GM12878 (cell line): ENCODE results near the gene ANKS1A. TPM values are rescaled to one million over a fixed set of nuclear protein-coding genes. Genes with fewer than 3 reads are reported as not detected.

Experiments
- ATAC-seq: fragments of 200-7000 bp; cut with Tn5 transposase; 3 replicates; pipeline ENCODE4 v1.9.1; 2020; ENCODE audit warnings: mild to moderate bottlenecking, moderate library complexity
- BruUV-seq: library from RNA; stranded (reverse); fragments of 400-500 nt; replicated peaks from 2 replicates; lab custom pipeline; 2021; lab: Mats Ljungman, UMichigan
- CTCF ChIA-PET: fragments of 300-600 bp; sonication (Branson Sonifier 250); formaldehyde crosslinking; extraction: SDS; loops from one replicate; lab custom pipeline; 2021; ENCODE audit warnings: inconsistent platforms; lab: Yijun Ruan, JAX
- POLR2A ChIA-PET: fragments of 350-600 bp; formaldehyde crosslinking; extraction: SDS; loops from one replicate; lab custom pipeline; 2021; ENCODE audit warnings: inconsistent platforms; lab: Charles Lee
- RAD21 ChIA-PET: fragments of 300-600 bp; sonication (Branson Sonifier 250); formaldehyde crosslinking; loops from one replicate; lab custom pipeline; 2023; ENCODE audit warnings: antibody characterized with exemption; ENCODE audit not compliant: unreplicated experiment; lab: Charles Lee
- SMC1A ChIA-PET: fragments of 300-600 bp; sonication (Branson Sonifier 250); formaldehyde crosslinking; loops from one replicate; lab custom pipeline; 2023; ENCODE audit not compliant: unreplicated experiment, uncharacterized antibody; lab: Charles Lee
- DNase-seq: peaks from one replicate; pipeline ENCODE4 v3.0.0-alpha.2; 2011; ENCODE audit warnings: low read depth, low spot score
- FAIRE-seq: peaks from 3 replicates; lab custom pipeline; 2011; peaks lifted over from hg19 to GRCh38; lab: Jason Lieb, UNC
- H2AFZ ChIP-seq: 2 replicates; pipeline ENCODE4 v1.6.0; 2011; ENCODE audit warnings: low read depth, low read length, control low read depth; ENCODE audit not compliant: control insufficient read depth
- H3K27ac ChIP-seq: 2 replicates; pipeline ENCODE4 v1.5.1; 2011; ENCODE audit warnings: control low read depth; ENCODE audit not compliant: control insufficient read depth, insufficient read depth
- H3K27me3 ChIP-seq, 2 experiments: replicated peaks in 1 of 2; 2 replicates each; pipeline versions ENCODE4 v1.6.0 to v1.6.1; 2011; ENCODE audit warnings: low read length in 1 of 2; ENCODE audit not compliant: control insufficient read depth in 2 of 2, insufficient read depth in 2 of 2
- H3K36me3 ChIP-seq, 2 experiments: 2 replicates each; pipeline ENCODE4 v1.5.1; 2011; ENCODE audit warnings: low read length in 1 of 2; ENCODE audit not compliant: control insufficient read depth in 2 of 2, insufficient read depth in 2 of 2
- H3K4me1 ChIP-seq: 2 replicates; pipeline ENCODE4 v1.6.1; 2011; ENCODE audit warnings: mild to moderate bottlenecking, low read length, moderate library complexity, mixed read lengths; ENCODE audit not compliant: control insufficient read depth, insufficient read depth
- H3K4me2 ChIP-seq: 2 replicates; pipeline ENCODE4 v1.6.0; 2011; ENCODE audit warnings: control low read depth; ENCODE audit not compliant: control insufficient read depth, insufficient read depth
- H3K4me3 ChIP-seq: fragments of 200-600 bp; sonication (generic); 2 replicates; pipeline ENCODE4 v1.5.1; 2016
- H3K79me2 ChIP-seq: 2 replicates; pipeline ENCODE4 v1.6.0; 2011; ENCODE audit warnings: low read length; ENCODE audit not compliant: control insufficient read depth, insufficient read depth
- H3K9ac ChIP-seq: 2 replicates; pipeline ENCODE4 v1.8.0; 2011; ENCODE audit warnings: low read length, control low read depth, mixed read lengths; ENCODE audit not compliant: control insufficient read depth, insufficient read depth
- H3K9me3 ChIP-seq: replicated peaks from 3 replicates; pipeline ENCODE4 v1.5.1; 2011; ENCODE audit warnings: mild to moderate bottlenecking, low read length; ENCODE audit not compliant: control insufficient read depth, insufficient read depth
- H4K20me1 ChIP-seq: 2 replicates; pipeline ENCODE4 v1.6.0; 2011; ENCODE audit not compliant: control insufficient read depth, insufficient read depth
- BCL11A ChIP-seq: IDR thresholded peaks from 2 replicates; pipeline ENCODE4 v1.6.1; 2011; ENCODE audit warnings: low read depth, low read length
- BRCA1 ChIP-seq: IDR thresholded peaks from 2 replicates; pipeline ENCODE4 v1.6.1; 2011; ENCODE audit warnings: low read depth, low read length, improper control_type of control experiment
- RAD21 ChIP-seq: IDR thresholded peaks from 2 replicates; pipeline ENCODE4 v1.6.1; 2011; ENCODE audit warnings: mild to moderate bottlenecking, low read depth, low read length, moderate library complexity; ENCODE audit not compliant: insufficient read depth
- SP1 ChIP-seq: IDR thresholded peaks from one replicate; pipeline ENCODE4 v1.6.1; 2011; ENCODE audit warnings: low read depth, low read length
- SUPT20H ChIP-seq: IDR thresholded peaks from 2 replicates; pipeline ENCODE4 v1.6.1; 2011; ENCODE audit warnings: low read depth, mild to moderate bottlenecking, low read length, moderate library complexity, borderline replicate concordance; ENCODE audit not compliant: control insufficient read depth
- YY1 ChIP-seq: IDR thresholded peaks from 2 replicates; pipeline ENCODE4 v1.6.1; 2011; ENCODE audit warnings: low read depth, mild to moderate bottlenecking, low read length
- ZBED1 ChIP-seq: IDR thresholded peaks from 2 replicates; pipeline ENCODE4 v1.6.1; 2016; ENCODE audit warnings: borderline replicate concordance
- WGBS: methylation state at CpG from one replicate; pipeline ENCODE4 v1.1.6; 2016; ENCODE audit warnings: low lambda C conversion rate; ENCODE audit not compliant: insufficient replicate concordance, insufficient coverage; ENCODE audit errors: missing lambda C conversion rate; 5-methylcytosine and 5-hydroxymethylcytosine counted together
- in situ Hi-C: fragments of 300-500 bp; cut with MboI; formaldehyde crosslinking; loops from 9 replicates; pipeline ENCODE4 v1.14.3; 2018; ENCODE audit warnings: mixed read lengths
- intact Hi-C: fragments of 100-400 bp; cut with micrococcal nuclease; formaldehyde crosslinking; loops from one replicate; pipeline ENCODE4 v1.14.2; 2022; ENCODE audit not compliant: unreplicated experiment
- polyA plus RNA-seq, 11 experiments: library from polyadenylated mRNA; depleted of rRNA in 4 of 11; unstranded in 6 of 11; stranded (reverse) in 5 of 11; fragments of >200 nt; fragmentation: Nextera tagmentation in 4 of 11; fragmentation: Illumina TruSeq in 1 of 11; extraction: Ambion mirVana in 4 of 11; extraction: Trizol in 1 of 11; gene quantifications; 1 replicate in 1 of 11; 2 replicates in 10 of 11; pipeline versions ENCODE4 v1.2.1 to v1.2.3, GENCODE V29; 2011 to 2016; ENCODE audit warnings: inconsistent platforms in 2 of 11, missing spikeins in 2 of 11, low read depth in 1 of 11
- total RNA-seq, 4 experiments: library from RNA; depleted of rRNA in 3 of 4; stranded (reverse); fragments of >200 nt in 3 of 4; fragmentation: Illumina TruSeq in 1 of 4; extraction: Trizol in 1 of 4; gene quantifications; 2 replicates each; pipeline versions ENCODE4 v1.2.1 to v1.2.3, GENCODE V29; 2013 to 2021

The ANKS1A gene
- total and polyA plus RNA-seq, 10 of the 15 experiments (the other 5 are each of a cell fraction or from before 2014, with no cell fraction given): 0.60 to 7.0 (median 3.0) TPM

GRCh38 chr6:35088281-35089215 is 199.5 kb downstream of the ANKS1A start:
- SMC1A ChIA-PET: no interaction called here
- Histone ChIP-seq H3K9me3 (no peaks in the 10 kb centered on the region), H3K4me1 (no peaks in the 10 kb centered on the region), H3K4me2 (no peak overlapping the region), H3K79me2 (no peaks in the 10 kb centered on the region), H3K27me3 (no peaks in the 10 kb centered on the region), H3K4me3 (no peak overlapping the region), H3K36me3 (no peaks in the 10 kb centered on the region; a peak in 1 of 4 replicates), H4K20me1 (no peaks in the 10 kb centered on the region), H3K27ac (no peak overlapping the region), H3K9ac (no peak overlapping the region), H2AFZ (no peak overlapping the region)
- CTCF ChIA-PET: no interaction called here
- POLR2A ChIA-PET: no interaction called here
- ATAC-seq (no peak), FAIRE-seq (no peak), DNase-seq (no peak)
- intact Hi-C loops (no loop called here), in situ Hi-C loops (no loop called here)
- 87% methylated on average over 24 of the region's 24 CpGs for WGBS
- TF ChIP-seq BCL11A (no peak), SP1 (no peak), BRCA1 (no peak), SUPT20H (no peak), RAD21 (no peak), YY1 (no peak), ZBED1 (no peak)
- RAD21 ChIA-PET: no interaction called here
- BruUV-seq: no TSS peak
